Measurements from ENCODE around the gene MACROD1. TPM values are rescaled to one million over a fixed set of nuclear protein-coding genes. Genes with fewer than 3 reads are reported as not detected.

Gene MACROD1
- total and polyA plus RNA-seq, 9 of the 15 experiments (the other 6 are each of a cell fraction or from before 2014, with no cell fraction given), result 1.1 to 60.0 (median 26.4) TPM

DNA sequence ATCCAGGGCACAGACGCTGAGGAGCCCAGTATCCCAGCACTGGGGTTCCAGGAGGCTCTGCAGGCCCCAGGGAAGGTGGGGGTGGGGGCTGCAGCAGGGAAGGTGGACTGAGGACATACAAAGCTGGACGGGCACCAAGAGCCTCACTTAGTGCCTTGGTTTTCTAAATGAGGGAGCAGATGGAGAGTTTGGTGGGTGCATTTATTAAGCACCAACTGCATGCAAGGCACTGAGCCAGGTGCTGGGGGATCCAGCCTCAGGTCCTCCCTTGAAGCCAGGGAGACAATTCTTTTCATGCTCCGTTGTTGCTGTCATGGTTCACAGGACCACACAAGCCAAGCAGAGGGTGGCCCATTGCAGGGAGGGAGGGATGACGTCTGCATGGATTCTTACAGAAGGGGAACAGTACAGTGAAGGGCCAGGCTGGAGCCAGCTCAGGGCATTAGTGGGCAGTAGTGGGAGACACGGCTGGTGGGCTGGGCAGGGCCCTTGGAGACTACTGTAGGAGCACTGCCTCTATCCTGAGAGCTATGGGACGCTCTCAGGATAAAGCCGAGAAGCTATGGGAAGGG, 65.0 kb downstream of the MACROD1 start:
- H3K9me1 ChIP-seq (ENCODE audit: control insufficient read depth, insufficient read depth, low read length), result peaks cover 8% of the 10 kb centered on the region
- intact Hi-C loops (cut with micrococcal nuclease), result no loop called here
- peaks cover 0 to 23% of the 10 kb centered on the region in 2 experiments; a peak in 2 of 5 replicates for H3K4me1 ChIP-seq (replicated peaks in 1 of 2; ENCODE audit: control insufficient read depth in 2 of 2, insufficient read depth in 2 of 2, low read length in 2 of 2)
- in situ Hi-C loops (cut with MboI), result no loop called here
- ChIA-PET CTCF (ENCODE audit: low intra/inter-chr PET ratio) (no interaction called here), POLR2A (no interaction called here)
- no peaks in the 10 kb centered on the region for H3K9me3 ChIP-seq (replicated peaks; ENCODE audit: control insufficient read depth, insufficient read depth, low read depth, low read length)
- no peak overlapping the region for H3K4me3 ChIP-seq
- 47% methylated on average over 7 of the region's 7 CpGs for WGBS (ENCODE audit: insufficient coverage, low coverage, missing lambda C conversion rate)
- BruUV-seq (replicated peaks), result no TSS peak
- H3K4me2 ChIP-seq (ENCODE audit: insufficient read depth, low read length), result no peak overlapping the region
- FAIRE-seq, result no peak
- peaks cover 63% of the 10 kb centered on the region for H4K20me1 ChIP-seq (replicated peaks; ENCODE audit: control insufficient read depth, insufficient read depth, low read length)
- H3K9ac ChIP-seq (ENCODE audit: insufficient read depth in 1 of 2, low read depth in 2 of 2, low read length in 2 of 2), result no peak overlapping the region
- no peaks in the 10 kb centered on the region for H3K27me3 ChIP-seq (ENCODE audit: control insufficient read depth in 2 of 2, insufficient read depth in 2 of 2, low read length in 2 of 2)
- ATAC-seq, result no peak
- peak; percentile 96 for TF ChIP-seq ZKSCAN8 (CRISPR knock-in tag; IDR thresholded peaks at IDR 0.05)
- no peak for TF ChIP-seq ESRRB (CRISPR knock-in tag; IDR thresholded peaks at IDR 0.05; ENCODE audit: borderline replicate concordance)
- no peak overlapping the region for H2AFZ ChIP-seq (ENCODE audit: low read depth, low read length)
- no peaks in the 10 kb centered on the region for H3K36me3 ChIP-seq (ENCODE audit: control insufficient read depth, insufficient read depth, low read length)
- H3K27ac ChIP-seq (ENCODE audit: extremely low read depth, low read depth, low read length), result no peak overlapping the region
- H3K79me2 ChIP-seq (ENCODE audit: control insufficient read depth, insufficient read depth, low read length), result no peaks in the 10 kb centered on the region
- DNase-seq (ENCODE audit: extremely low read depth in 1 of 4, low spot score in 3 of 4), result no peak

DNA sequence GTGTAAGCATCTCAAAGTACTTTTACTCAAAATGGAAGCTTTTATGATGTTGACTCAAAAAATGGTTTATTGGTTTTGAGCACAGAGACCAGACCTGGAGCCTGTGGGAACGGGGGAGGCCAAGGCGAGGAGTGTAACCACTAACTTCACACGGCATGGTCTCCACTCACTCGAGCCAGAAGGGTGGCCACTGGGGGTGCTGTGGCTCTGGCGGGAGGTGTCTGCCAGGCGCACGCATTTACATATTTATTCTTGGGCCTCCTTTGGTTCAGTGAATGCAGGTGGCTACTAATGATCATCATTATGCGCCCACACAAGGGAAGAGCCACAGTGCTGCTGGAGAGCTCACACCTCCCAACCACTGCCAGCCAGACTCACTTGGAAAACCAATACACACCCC, 65.6 kb downstream of the MACROD1 start:
- H3K79me2 ChIP-seq (ENCODE audit: control insufficient read depth, insufficient read depth, low read length), result no peaks in the 10 kb centered on the region
- H3K4me3 ChIP-seq, result no peak overlapping the region
- peaks cover 64% of the 10 kb centered on the region for H4K20me1 ChIP-seq (replicated peaks; ENCODE audit: control insufficient read depth, insufficient read depth, low read length)
- no peaks in the 10 kb centered on the region for H3K36me3 ChIP-seq (ENCODE audit: control insufficient read depth, insufficient read depth, low read length)
- H3K4me2 ChIP-seq (ENCODE audit: insufficient read depth, low read length), result no peak overlapping the region
- intact Hi-C loops (cut with micrococcal nuclease), result no loop called here
- H3K9ac ChIP-seq (ENCODE audit: insufficient read depth in 1 of 2, low read depth in 2 of 2, low read length in 2 of 2), result no peak overlapping the region
- peak; percentile 89 for ATAC-seq
- no peak overlapping the region for H3K27ac ChIP-seq (ENCODE audit: extremely low read depth, low read depth, low read length)
- H3K4me1 ChIP-seq (replicated peaks in 1 of 2; ENCODE audit: control insufficient read depth in 2 of 2, insufficient read depth in 2 of 2, low read length in 2 of 2), result peaks cover 0 to 26% of the 10 kb centered on the region in 2 experiments; a peak in 2 of 5 replicates
- H3K9me1 ChIP-seq (ENCODE audit: control insufficient read depth, insufficient read depth, low read length), result peaks cover 8% of the 10 kb centered on the region
- no peaks in the 10 kb centered on the region for H3K9me3 ChIP-seq (replicated peaks; ENCODE audit: control insufficient read depth, insufficient read depth, low read depth, low read length)
- peak; percentile 69 for FAIRE-seq
- ChIA-PET POLR2A (no interaction called here), CTCF (ENCODE audit: low intra/inter-chr PET ratio) (no interaction called here)
- H2AFZ ChIP-seq (ENCODE audit: low read depth, low read length), result no peak overlapping the region
- in situ Hi-C loops (cut with MboI), result no loop called here
- WGBS (ENCODE audit: insufficient coverage, low coverage, missing lambda C conversion rate), result 10% methylated on average over 8 of the region's 8 CpGs
- DNase-seq (ENCODE audit: extremely low read depth in 1 of 4, low spot score in 3 of 4), result peak; percentile 51 to 67 (median 63)
- no peaks in the 10 kb centered on the region for H3K27me3 ChIP-seq (ENCODE audit: control insufficient read depth in 2 of 2, insufficient read depth in 2 of 2, low read length in 2 of 2)
- BruUV-seq (replicated peaks), result no TSS peak
- TF ChIP-seq ZNF586 (CRISPR knock-in tag; conservative IDR thresholded peaks at IDR 0.05) (no peak), BRD4 (IDR thresholded peaks at IDR 0.05) (no peak), TEAD4 (IDR thresholded peaks at IDR 0.05; ENCODE audit: low read length) (no peak), TEAD4 (CRISPR knock-in tag; IDR thresholded peaks at IDR 0.05; ENCODE audit: borderline replicate concordance) (no peak), NFIX (CRISPR knock-in tag; IDR thresholded peaks at IDR 0.05; ENCODE audit: low read depth) (no peak)
- TF ChIP-seq, protein P1, sequence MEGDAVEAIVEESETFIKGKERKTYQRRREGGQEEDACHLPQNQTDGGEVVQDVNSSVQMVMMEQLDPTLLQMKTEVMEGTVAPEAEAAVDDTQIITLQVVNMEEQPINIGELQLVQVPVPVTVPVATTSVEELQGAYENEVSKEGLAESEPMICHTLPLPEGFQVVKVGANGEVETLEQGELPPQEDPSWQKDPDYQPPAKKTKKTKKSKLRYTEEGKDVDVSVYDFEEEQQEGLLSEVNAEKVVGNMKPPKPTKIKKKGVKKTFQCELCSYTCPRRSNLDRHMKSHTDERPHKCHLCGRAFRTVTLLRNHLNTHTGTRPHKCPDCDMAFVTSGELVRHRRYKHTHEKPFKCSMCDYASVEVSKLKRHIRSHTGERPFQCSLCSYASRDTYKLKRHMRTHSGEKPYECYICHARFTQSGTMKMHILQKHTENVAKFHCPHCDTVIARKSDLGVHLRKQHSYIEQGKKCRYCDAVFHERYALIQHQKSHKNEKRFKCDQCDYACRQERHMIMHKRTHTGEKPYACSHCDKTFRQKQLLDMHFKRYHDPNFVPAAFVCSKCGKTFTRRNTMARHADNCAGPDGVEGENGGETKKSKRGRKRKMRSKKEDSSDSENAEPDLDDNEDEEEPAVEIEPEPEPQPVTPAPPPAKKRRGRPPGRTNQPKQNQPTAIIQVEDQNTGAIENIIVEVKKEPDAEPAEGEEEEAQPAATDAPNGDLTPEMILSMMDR (IDR thresholded peaks at IDR 0.05 in 2 of 3, conservative IDR thresholded peaks at IDR 0.05 in 1 of 3; ENCODE audit: insufficient read depth in 2 of 3, low read depth in 1 of 3, low read length in 3 of 3), result peak; percentile 65 to 67 (median 67)
